ENCODE measurements around the gene NKIRAS2.
"Not testable (repeated sequence)": the region's sequence is repeated elsewhere in the genome, so short reads cannot be mapped to it uniquely, and the experiment has no call there.

Gene NKIRAS2

GRCh38 chr17:42009170-42009569 is 10.7 kb upstream of the NKIRAS2 start:
- DNase-seq (ENCODE audit: low read depth in 2 of 2): peak in 1 of 2 donors; percentile 20
- peak; percentile 6 for TF ChIP-seq CTCF (IDR thresholded peaks at IDR 0.05; ENCODE audit: low read depth, low read length)
- no peak overlapping the region for H3K4me3 ChIP-seq (replicated peaks in 1 of 2; ENCODE audit: low read depth in 2 of 2, low read length in 2 of 2)

- peak; percentile 78 to 82 for DNase-seq (ENCODE audit: low read depth in 2 of 2)
- H3K4me3 ChIP-seq (replicated peaks in 1 of 2; ENCODE audit: low read depth in 2 of 2, low read length in 2 of 2): not testable (repeated sequence)
Measured at GRCh38 chr17:42010266-42010680, 9.6 kb upstream of the NKIRAS2 start.

GRCh38 chr17:42010898-42011516 is 8.9 kb upstream of the NKIRAS2 start:
- DNase-seq (ENCODE audit: low read depth in 2 of 2): peak; percentile 52 to 68
- H3K4me3 ChIP-seq (replicated peaks in 1 of 2; ENCODE audit: low read depth in 2 of 2, low read length in 2 of 2): no peak overlapping the region
- TF ChIP-seq CTCF (IDR thresholded peaks at IDR 0.05; ENCODE audit: low read depth, low read length): no peak

- not testable (repeated sequence) for DNase-seq (ENCODE audit: low read depth in 2 of 2); H3K4me3 ChIP-seq (replicated peaks in 1 of 2; ENCODE audit: low read depth in 2 of 2, low read length in 2 of 2)
Measured at GRCh38 chr17:42012363-42012762, 7.5 kb upstream of the NKIRAS2 start.

GRCh38 chr17:42013740-42014139 is 6.2 kb upstream of the NKIRAS2 start:
- H3K4me3 ChIP-seq (replicated peaks in 1 of 2; ENCODE audit: low read depth in 2 of 2, low read length in 2 of 2); DNase-seq (ENCODE audit: low read depth in 2 of 2): not testable (repeated sequence)

GRCh38 chr17:42016411-42016831 is 3.5 kb upstream of the NKIRAS2 start:
- DNase-seq (ENCODE audit: low read depth in 2 of 2): peak in 1 of 2 donors; percentile 44
- no peak for TF ChIP-seq CTCF (IDR thresholded peaks at IDR 0.05; ENCODE audit: low read depth, low read length)
- peak overlapping the region; percentile 98 to 99 for H3K4me3 ChIP-seq (replicated peaks in 1 of 2; ENCODE audit: low read depth in 2 of 2, low read length in 2 of 2)

GRCh38 chr17:42016941-42017865 is 2.7 kb upstream of the NKIRAS2 start, which contains the start of gene DNAJC7:
Gene DNAJC7 (minus strand): TSS chr17:42017439. CDS start chr17:42017416, 23 bp downstream.
- peak within 1 kb of the TSS; percentile 98 to 99 for H3K4me3 ChIP-seq (replicated peaks in 1 of 2; ENCODE audit: low read depth in 2 of 2, low read length in 2 of 2)
- TF ChIP-seq CTCF (IDR thresholded peaks at IDR 0.05; ENCODE audit: low read depth, low read length): no peak
- peak; percentile 90 to 95 for DNase-seq (ENCODE audit: low read depth in 2 of 2)

GRCh38 chr17:42017866-42018200 is 2.1 kb upstream of the NKIRAS2 start:
- TF ChIP-seq CTCF (IDR thresholded peaks at IDR 0.05; ENCODE audit: low read depth, low read length): no peak
- DNase-seq (ENCODE audit: low read depth in 2 of 2): no peak
- peak overlapping the region; percentile 98 to 99 for H3K4me3 ChIP-seq (replicated peaks in 1 of 2; ENCODE audit: low read depth in 2 of 2, low read length in 2 of 2)

All from cardiac fibroblast (primary cell).